HL-60 (cell line): Measurements from ENCODE around the gene SLC6A18.

Experiments used
- DNase-seq, 2 experiments: peaks; one replicate each; pipeline ENCODE4 v3.0.0-alpha.2; 2010 to 2020; ENCODE audit warnings: low read depth in 1 of 2, low spot score in 1 of 2
- H3K27ac ChIP-seq: fragments of 250-450 bp; sonication (Bioruptor Pico); replicated peaks from 2 replicates; pipeline ENCODE4 v1.5.1; 2020; ENCODE audit warnings: mild to moderate bottlenecking, moderate library complexity
- H3K27me3 ChIP-seq: fragments of 250-450 bp; sonication (Bioruptor Pico); 2 replicates; pipeline ENCODE4 v1.5.1; 2021; ENCODE audit warnings: mild to moderate bottlenecking, moderate library complexity; ENCODE audit not compliant: insufficient read depth, poor library complexity, severe bottlenecking
- H3K4me3 ChIP-seq: replicated peaks from 2 replicates; pipeline ENCODE4 v1.5.1; 2011; ENCODE audit warnings: mild to moderate bottlenecking, control low read depth, low read length; ENCODE audit not compliant: insufficient read depth
- GABPA ChIP-seq: IDR thresholded peaks from 2 replicates; pipeline ENCODE4 v1.6.1; 2012; ENCODE audit warnings: low read depth
- POLR2AphosphoS5 ChIP-seq: IDR thresholded peaks from 2 replicates; pipeline ENCODE4 v1.6.1; 2012; ENCODE audit warnings: low read depth
- SPI1 ChIP-seq: IDR thresholded peaks from 2 replicates; pipeline ENCODE4 v1.6.1; 2012; ENCODE audit warnings: low read depth, mild to moderate bottlenecking, borderline replicate concordance
- TF ChIP-seq, protein P1 (sequence below): IDR thresholded peaks from 2 replicates; pipeline ENCODE4 v1.6.1; 2012; ENCODE audit warnings: low read depth; ENCODE audit not compliant: insufficient replicate concordance
- TF ChIP-seq, protein P2 (sequence below): IDR thresholded peaks from one replicate; pipeline ENCODE4 v1.5.1; 2011; ENCODE audit warnings: low read length, control low read depth, inconsistent platforms; ENCODE audit not compliant: insufficient read depth

The SLC6A18 gene

DNA sequence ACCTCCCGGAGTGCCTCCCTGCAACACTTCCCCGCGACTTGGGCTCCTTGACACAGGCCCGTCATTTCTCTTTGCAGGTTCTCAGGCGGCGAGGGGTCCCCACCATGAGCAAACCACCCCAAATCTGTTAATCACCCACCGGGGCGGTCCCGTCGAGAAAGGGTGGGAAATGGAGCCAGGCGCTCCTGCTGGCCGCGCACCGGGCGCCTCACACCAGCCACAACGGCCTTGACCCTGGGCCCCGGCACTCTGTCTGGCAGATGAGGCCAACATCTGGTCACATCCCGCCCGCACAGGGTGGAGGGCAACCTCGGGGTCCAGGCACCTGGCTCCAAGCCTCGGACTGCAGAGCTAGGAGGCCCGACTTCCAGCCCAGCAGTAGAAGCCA is 70.5 kb downstream of the SLC6A18 start:
- no peak for DNase-seq
- peaks cover 6% of the 10 kb centered on the region for H3K27me3 ChIP-seq
- no peak overlapping the region for H3K27ac ChIP-seq
- TF ChIP-seq, protein P1, sequence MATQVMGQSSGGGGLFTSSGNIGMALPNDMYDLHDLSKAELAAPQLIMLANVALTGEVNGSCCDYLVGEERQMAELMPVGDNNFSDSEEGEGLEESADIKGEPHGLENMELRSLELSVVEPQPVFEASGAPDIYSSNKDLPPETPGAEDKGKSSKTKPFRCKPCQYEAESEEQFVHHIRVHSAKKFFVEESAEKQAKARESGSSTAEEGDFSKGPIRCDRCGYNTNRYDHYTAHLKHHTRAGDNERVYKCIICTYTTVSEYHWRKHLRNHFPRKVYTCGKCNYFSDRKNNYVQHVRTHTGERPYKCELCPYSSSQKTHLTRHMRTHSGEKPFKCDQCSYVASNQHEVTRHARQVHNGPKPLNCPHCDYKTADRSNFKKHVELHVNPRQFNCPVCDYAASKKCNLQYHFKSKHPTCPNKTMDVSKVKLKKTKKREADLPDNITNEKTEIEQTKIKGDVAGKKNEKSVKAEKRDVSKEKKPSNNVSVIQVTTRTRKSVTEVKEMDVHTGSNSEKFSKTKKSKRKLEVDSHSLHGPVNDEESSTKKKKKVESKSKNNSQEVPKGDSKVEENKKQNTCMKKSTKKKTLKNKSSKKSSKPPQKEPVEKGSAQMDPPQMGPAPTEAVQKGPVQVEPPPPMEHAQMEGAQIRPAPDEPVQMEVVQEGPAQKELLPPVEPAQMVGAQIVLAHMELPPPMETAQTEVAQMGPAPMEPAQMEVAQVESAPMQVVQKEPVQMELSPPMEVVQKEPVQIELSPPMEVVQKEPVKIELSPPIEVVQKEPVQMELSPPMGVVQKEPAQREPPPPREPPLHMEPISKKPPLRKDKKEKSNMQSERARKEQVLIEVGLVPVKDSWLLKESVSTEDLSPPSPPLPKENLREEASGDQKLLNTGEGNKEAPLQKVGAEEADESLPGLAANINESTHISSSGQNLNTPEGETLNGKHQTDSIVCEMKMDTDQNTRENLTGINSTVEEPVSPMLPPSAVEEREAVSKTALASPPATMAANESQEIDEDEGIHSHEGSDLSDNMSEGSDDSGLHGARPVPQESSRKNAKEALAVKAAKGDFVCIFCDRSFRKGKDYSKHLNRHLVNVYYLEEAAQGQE, result no peak
- TF ChIP-seq POLR2AphosphoS5 (no peak), SPI1 (no peak), GABPA (no peak)
- TF ChIP-seq, protein P2, sequence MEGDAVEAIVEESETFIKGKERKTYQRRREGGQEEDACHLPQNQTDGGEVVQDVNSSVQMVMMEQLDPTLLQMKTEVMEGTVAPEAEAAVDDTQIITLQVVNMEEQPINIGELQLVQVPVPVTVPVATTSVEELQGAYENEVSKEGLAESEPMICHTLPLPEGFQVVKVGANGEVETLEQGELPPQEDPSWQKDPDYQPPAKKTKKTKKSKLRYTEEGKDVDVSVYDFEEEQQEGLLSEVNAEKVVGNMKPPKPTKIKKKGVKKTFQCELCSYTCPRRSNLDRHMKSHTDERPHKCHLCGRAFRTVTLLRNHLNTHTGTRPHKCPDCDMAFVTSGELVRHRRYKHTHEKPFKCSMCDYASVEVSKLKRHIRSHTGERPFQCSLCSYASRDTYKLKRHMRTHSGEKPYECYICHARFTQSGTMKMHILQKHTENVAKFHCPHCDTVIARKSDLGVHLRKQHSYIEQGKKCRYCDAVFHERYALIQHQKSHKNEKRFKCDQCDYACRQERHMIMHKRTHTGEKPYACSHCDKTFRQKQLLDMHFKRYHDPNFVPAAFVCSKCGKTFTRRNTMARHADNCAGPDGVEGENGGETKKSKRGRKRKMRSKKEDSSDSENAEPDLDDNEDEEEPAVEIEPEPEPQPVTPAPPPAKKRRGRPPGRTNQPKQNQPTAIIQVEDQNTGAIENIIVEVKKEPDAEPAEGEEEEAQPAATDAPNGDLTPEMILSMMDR, result no peak
- H3K4me3 ChIP-seq, result no peak overlapping the region
